H1 (cell line): ENCODE data around the gene AP4B1. TPM values are rescaled to one million over a fixed set of nuclear protein-coding genes. Genes with fewer than 3 reads are reported as not detected.

ENCODE experiments used
- CTCF ChIA-PET: fragments of 300-600 bp; sonication (Branson Sonifier 250); formaldehyde crosslinking; loops from one replicate; lab custom pipeline; 2021; ENCODE audit not compliant: partially characterized antibody; lab: Charles Lee
- POLR2A ChIA-PET: fragments of 300-600 bp; sonication (Branson Sonifier 250); formaldehyde crosslinking; loops from one replicate; lab custom pipeline; 2021; ENCODE audit warnings: inconsistent platforms; ENCODE audit not compliant: partially characterized antibody; lab: Charles Lee
- DNase-seq, 2 experiments: peaks; one replicate each; pipeline versions ENCODE4 v3.0.0 to v3.0.0-alpha.2; 2010 to 2022; ENCODE audit warnings: low spot score in 2 of 2, low read depth in 1 of 2, mixed read lengths in 1 of 2
- FAIRE-seq: peaks from 2 replicates; lab custom pipeline; 2011; peaks lifted over from hg19 to GRCh38; lab: Jason Lieb, UNC
- H2AFZ ChIP-seq: 2 replicates; pipeline ENCODE4 v1.8.1; 2012; ENCODE audit warnings: low read length, inconsistent platforms
- H2AK5ac ChIP-seq: 2 replicates; pipeline ENCODE4 v1.6.1; 2013; ENCODE audit warnings: low read depth, low read length
- H2BK120ac ChIP-seq: replicated peaks from 2 replicates; pipeline ENCODE3; 2013; ENCODE audit warnings: low read depth, low read length, inconsistent platforms
- H2BK12ac ChIP-seq: 2 replicates; pipeline ENCODE4 v1.6.1; 2013; ENCODE audit warnings: low read depth, low read length
- H2BK15ac ChIP-seq: 2 replicates; pipeline ENCODE4 v1.6.1; 2013; ENCODE audit warnings: low read length
- H2BK20ac ChIP-seq: 2 replicates; pipeline ENCODE4 v1.6.1; 2013; ENCODE audit warnings: low read length
- H2BK5ac ChIP-seq: 2 replicates; pipeline ENCODE4 v1.6.1; 2013; ENCODE audit warnings: low read depth, low read length
- H3K14ac ChIP-seq: 2 replicates; pipeline ENCODE4 v1.6.1; 2013; ENCODE audit warnings: inconsistent platforms; ENCODE audit not compliant: insufficient read length
- H3K18ac ChIP-seq: 2 replicates; pipeline ENCODE4 v1.6.1; 2013; ENCODE audit warnings: low read length; ENCODE audit errors: extremely low read depth
- H3K23ac ChIP-seq: 2 replicates; pipeline ENCODE4 v1.6.1; 2013; ENCODE audit warnings: inconsistent platforms; ENCODE audit not compliant: insufficient read length
- H3K23me2 ChIP-seq: 2 replicates; pipeline ENCODE4 v1.6.1; 2013; ENCODE audit warnings: low read depth, low read length
- H3K27ac ChIP-seq: 2 replicates; pipeline ENCODE4 v1.6.1; 2011; ENCODE audit warnings: low read depth, low read length, inconsistent platforms
- H3K27me3 ChIP-seq, 4 experiments: replicated peaks in 1 of 4; 1 replicate in 1 of 4; 2 replicates in 3 of 4; pipeline versions ENCODE4 v1.6.1 to v1.8.1; 2011 to 2013; ENCODE audit warnings: low read length in 3 of 4, mild to moderate bottlenecking in 3 of 4, inconsistent platforms in 2 of 4, mixed read lengths in 2 of 4, moderate library complexity in 1 of 4; ENCODE audit not compliant: control insufficient read depth in 3 of 4, insufficient read depth in 3 of 4; ENCODE audit errors: extremely low read depth in 1 of 4
- H3K36me3 ChIP-seq, 4 experiments: 2 replicates each; pipeline versions ENCODE4 v1.6.1 to v1.8.1; 2011 to 2013; ENCODE audit warnings: mild to moderate bottlenecking in 4 of 4, low read length in 3 of 4, moderate library complexity in 2 of 4, control low read depth in 1 of 4, inconsistent platforms in 1 of 4; ENCODE audit not compliant: insufficient read depth in 4 of 4, control insufficient read depth in 2 of 4
- H3K4ac ChIP-seq: replicated peaks from 2 replicates; pipeline ENCODE3; 2013; ENCODE audit warnings: low read length, low read depth, mixed read lengths, inconsistent platforms; ENCODE audit not compliant: insufficient read length
- H3K4me1 ChIP-seq, 4 experiments: replicated peaks in 1 of 4; 1 replicate in 1 of 4; 2 replicates in 3 of 4; pipeline versions ENCODE4 v1.6.1 to v1.8.1; 2011 to 2013; ENCODE audit warnings: low read length in 3 of 4, inconsistent platforms in 2 of 4, mixed read lengths in 1 of 4; ENCODE audit not compliant: insufficient read depth in 4 of 4, control insufficient read depth in 3 of 4
- H3K4me2 ChIP-seq, 2 experiments: 2 replicates each; pipeline versions ENCODE4 v1.6.1 to v1.8.1; 2011 to 2013; ENCODE audit warnings: low read depth in 2 of 2, low read length in 2 of 2, control low read depth in 1 of 2, inconsistent platforms in 1 of 2, mild to moderate bottlenecking in 1 of 2; ENCODE audit not compliant: insufficient read depth in 1 of 2
- H3K4me3 ChIP-seq, 4 experiments: fragments of 200-600, 300-600 bp in 1 of 4; sonication (generic), shearing (Covaris generic), sonication (Bioruptor Twin) in 1 of 4; 2 replicates each; pipeline versions ENCODE4 v1.5.1 to v1.8.1; 2011 to 2016; ENCODE audit warnings: low read length in 4 of 4, low read depth in 3 of 4, control low read depth in 2 of 4, inconsistent platforms in 2 of 4, mild to moderate bottlenecking in 2 of 4, mixed read lengths in 1 of 4, moderate library complexity in 1 of 4; ENCODE audit not compliant: insufficient read depth in 2 of 4; ENCODE audit errors: extremely low read depth in 1 of 4
- H3K56ac ChIP-seq: replicated peaks from 2 replicates; pipeline ENCODE3; 2013; ENCODE audit warnings: low read depth, mild to moderate bottlenecking, mixed read lengths, low read length, inconsistent platforms; ENCODE audit not compliant: insufficient read length
- H3K79me1 ChIP-seq: 2 replicates; pipeline ENCODE4 v1.6.1; 2013; ENCODE audit warnings: low read depth, low read length, control low read depth
- H3K79me2 ChIP-seq, 2 experiments: 2 replicates each; pipeline versions ENCODE4 v1.6.1 to v1.8.1; 2012 to 2013; ENCODE audit warnings: low read length in 2 of 2, mild to moderate bottlenecking in 2 of 2, inconsistent platforms in 1 of 2; ENCODE audit not compliant: insufficient read depth in 2 of 2, control insufficient read depth in 1 of 2
- H3K9ac ChIP-seq, 4 experiments: replicated peaks in 1 of 4; 1 replicate in 1 of 4; 2 replicates in 3 of 4; pipeline versions ENCODE4 v1.6.1 to v1.8.1; 2011 to 2013; ENCODE audit warnings: low read depth in 3 of 4, low read length in 3 of 4, control low read depth in 2 of 4, mild to moderate bottlenecking in 2 of 4, moderate library complexity in 2 of 4, inconsistent platforms in 1 of 4; ENCODE audit errors: extremely low read depth in 1 of 4
- H3K9me3 ChIP-seq, 2 experiments: 2 replicates each; pipeline versions ENCODE4 v1.6.1 to v1.8.1; 2012 to 2013; ENCODE audit warnings: mild to moderate bottlenecking in 2 of 2, moderate library complexity in 2 of 2, control low read depth in 1 of 2, inconsistent platforms in 1 of 2, low read depth in 1 of 2, low read length in 1 of 2, mixed read lengths in 1 of 2; ENCODE audit not compliant: insufficient read depth in 2 of 2
- H4K20me1 ChIP-seq, 2 experiments: replicated peaks in 1 of 2; 2 replicates each; pipeline versions ENCODE3 to v1.8.1; 2011 to 2013; ENCODE audit warnings: inconsistent platforms in 2 of 2, low read length in 2 of 2, mild to moderate bottlenecking in 1 of 2; ENCODE audit not compliant: insufficient read depth in 2 of 2, control insufficient read depth in 1 of 2
- H4K5ac ChIP-seq: 2 replicates; pipeline ENCODE4 v1.6.1; 2013; ENCODE audit warnings: low read length, low read depth, mixed read lengths, inconsistent platforms; ENCODE audit not compliant: insufficient read length
- H4K8ac ChIP-seq: 2 replicates; pipeline ENCODE4 v1.8.0; 2013; ENCODE audit warnings: mild to moderate bottlenecking, moderate library complexity, low read length, inconsistent platforms; ENCODE audit not compliant: insufficient read depth; ENCODE audit errors: extremely low read depth
- H4K91ac ChIP-seq: replicated peaks from 2 replicates; pipeline ENCODE3; 2013; ENCODE audit warnings: low read length, mixed read lengths, inconsistent platforms; ENCODE audit not compliant: insufficient read length
- BRCA1 ChIP-seq: IDR thresholded peaks from 2 replicates; pipeline ENCODE4 v1.6.1; 2012; ENCODE audit warnings: low read depth, low read length, improper control_type of control experiment
- CREB1 ChIP-seq: IDR thresholded peaks from 2 replicates; pipeline ENCODE4 v1.6.1; 2012; ENCODE audit warnings: inconsistent platforms
- CTCF ChIP-seq, 3 experiments: IDR thresholded peaks; 1 replicate in 2 of 3; 2 replicates in 1 of 3; pipeline versions ENCODE4 v1.5.1 to v1.6.1; 2011; ENCODE audit warnings: low read length in 3 of 3, mild to moderate bottlenecking in 3 of 3, inconsistent platforms in 2 of 3, low read depth in 1 of 3, moderate library complexity in 1 of 3; ENCODE audit not compliant: insufficient read depth in 1 of 3; ENCODE audit errors: control extremely low read depth in 1 of 3
- EZH2 ChIP-seq: fragments of 200-600 bp; sonication (generic); IDR thresholded peaks from 2 replicates; pipeline ENCODE4 v1.7.1; 2012; ENCODE audit warnings: low read depth, mild to moderate bottlenecking, moderate library complexity, low read length, inconsistent platforms; ENCODE audit not compliant: severe bottlenecking
- HDAC2 ChIP-seq, 2 experiments: fragments of 300-600 bp in 1 of 2; sonication (generic) in 1 of 2; IDR thresholded peaks; 2 replicates each; pipeline ENCODE4 v1.6.1; 2011 to 2012; ENCODE audit warnings: low read depth in 2 of 2, low read length in 2 of 2, mild to moderate bottlenecking in 2 of 2, moderate library complexity in 2 of 2, borderline replicate concordance in 1 of 2, inconsistent platforms in 1 of 2
- JUND ChIP-seq: IDR thresholded peaks from 2 replicates; pipeline ENCODE4 v1.6.1; 2011; ENCODE audit warnings: mild to moderate bottlenecking, improper control_type of control experiment, low read length
- RBBP5 ChIP-seq: IDR thresholded peaks from 2 replicates; pipeline ENCODE4 v1.7.1; 2012; ENCODE audit warnings: low read depth, mild to moderate bottlenecking, inconsistent platforms, low read length, moderate library complexity, borderline replicate concordance
- RNF2 ChIP-seq: fragments of 200-900, 300-1000 bp; sonication (generic); IDR thresholded peaks from 2 replicates; pipeline ENCODE4 v1.7.1; 2016; ENCODE audit warnings: borderline replicate concordance, low read depth, mild to moderate bottlenecking, antibody characterized with exemption, low read length; ENCODE audit not compliant: poor library complexity, severe bottlenecking; ENCODE audit errors: missing control alignments
- SIN3A ChIP-seq, 2 experiments: IDR thresholded peaks in 1 of 2; conservative IDR thresholded peaks in 1 of 2; 2 replicates each; pipeline ENCODE4 v1.6.1; 2011 to 2012; ENCODE audit warnings: low read length in 2 of 2, improper control_type of control experiment in 1 of 2, low read depth in 1 of 2, mild to moderate bottlenecking in 1 of 2
- SUZ12 ChIP-seq: fragments of 200-600 bp; sonication (generic); IDR thresholded peaks from 2 replicates; pipeline ENCODE4 v1.6.1; 2012; ENCODE audit warnings: mild to moderate bottlenecking, inconsistent platforms, low read length, moderate library complexity, mixed read lengths
- WGBS, 2 experiments: shearing (Covaris generic) in 1 of 2; methylation state at CpG; one replicate each; pipeline versions ENCODE4 v1.1.6 to v1.1.7; 2013 to 2015; ENCODE audit warnings: low lambda C conversion rate in 2 of 2, mixed read lengths in 2 of 2, inconsistent platforms in 1 of 2, low coverage in 1 of 2, missing lambda C conversion rate in 1 of 2; ENCODE audit not compliant: insufficient replicate concordance in 2 of 2, insufficient coverage in 1 of 2, insufficient read length in 1 of 2; ENCODE audit errors: extremely low coverage in 1 of 2, missing lambda C conversion rate in 1 of 2; 5-methylcytosine and 5-hydroxymethylcytosine counted together
- polyA plus RNA-seq, 7 experiments: library from polyadenylated mRNA; depleted of rRNA in 3 of 7; stranded (reverse) in 5 of 7; unstranded in 2 of 7; fragments of >200 nt in 5 of 7; fragments of 200-250 nt in 2 of 7; gene quantifications; 1 replicate in 5 of 7; 2 replicates in 1 of 7; 4 replicates in 1 of 7; pipeline versions ENCODE4 v1.2.1 to v1.2.3, GENCODE V29; 2011 to 2013; ENCODE audit warnings: missing spikeins in 2 of 7, mixed read lengths in 2 of 7
- total RNA-seq: library from RNA; stranded (reverse); fragmentation: NEBNext Ultra II Directional; extraction: Animal tissue kit (Norgen Biotek cat#: 25700); gene quantifications from 2 replicates; pipeline ENCODE4 v1.2.1, GENCODE V29; 2021

AP4B1 gene
- total and polyA plus RNA-seq, 2 of the 8 experiments (the other 6 are each of a cell fraction or from before 2014, with no cell fraction given) = 8.9 to 9.0 TPM

- H3K4me3 ChIP-seq = no peak overlapping the region
- no peak overlapping the region for H2BK12ac ChIP-seq
- no peak overlapping the region for H2BK15ac ChIP-seq
- no peak overlapping the region for H3K18ac ChIP-seq
- no peaks in the 10 kb centered on the region for H3K23me2 ChIP-seq
- H3K4me2 ChIP-seq = no peak overlapping the region
- no peak overlapping the region for H4K5ac ChIP-seq
- no peaks in the 10 kb centered on the region for H3K79me1 ChIP-seq
- H3K4ac ChIP-seq = no peak overlapping the region
- no peak overlapping the region for H3K27ac ChIP-seq
- peaks cover 0 to 5% (median 2%) of the 10 kb centered on the region in 4 experiments; a peak in 2 of 8 replicates for H3K36me3 ChIP-seq
- no peak overlapping the region for H2BK20ac ChIP-seq
- H3K14ac ChIP-seq = no peak overlapping the region
- FAIRE-seq = no peak
- H3K79me2 ChIP-seq = no peaks in the 10 kb centered on the region
- H3K56ac ChIP-seq = no peak overlapping the region
- no peaks in the 10 kb centered on the region for H3K4me1 ChIP-seq
- no peak overlapping the region for H3K23ac ChIP-seq
- H2BK120ac ChIP-seq = no peak overlapping the region
- DNase-seq = no peak
- 94% methylated on average over 10 of the region's 11 CpGs; no CpG with 5 or more reads in 1 of the 2 experiments for WGBS, 2 experiments
- H2AFZ ChIP-seq = no peak overlapping the region
- no peak overlapping the region for H4K8ac ChIP-seq
- H4K91ac ChIP-seq = no peak overlapping the region
- no peaks in the 10 kb centered on the region for H3K9me3 ChIP-seq
- POLR2A ChIA-PET = no interaction called here
- H2BK5ac ChIP-seq = no peak overlapping the region
- no peak overlapping the region for H3K9ac ChIP-seq
- no peaks in the 10 kb centered on the region for H4K20me1 ChIP-seq
- H3K27me3 ChIP-seq = no peaks in the 10 kb centered on the region
- H2AK5ac ChIP-seq = no peak overlapping the region
- CTCF ChIA-PET = no interaction called here
- no peak for TF ChIP-seq HDAC2 (IDR thresholded peaks at IDR 0.05; ENCODE audit: borderline replicate concordance in 1 of 2, low read depth in 2 of 2, low read length in 2 of 2)
- no peak for TF ChIP-seq CTCF (IDR thresholded peaks at IDR 0.05; ENCODE audit: control extremely low read depth in 1 of 3, insufficient read depth in 1 of 3, low read depth in 1 of 3, low read length in 3 of 3)
- no peak for TF ChIP-seq EZH2
- no peak for TF ChIP-seq CREB1
- no peak for TF ChIP-seq RNF2
- no peak for TF ChIP-seq BRCA1
- no peak for TF ChIP-seq SIN3A (conservative IDR thresholded peaks at IDR 0.05 in 1 of 2, IDR thresholded peaks at IDR 0.05 in 1 of 2; ENCODE audit: low read depth in 1 of 2, low read length in 2 of 2)
- TF ChIP-seq RBBP5 = no peak
- no peak for TF ChIP-seq SUZ12
- no peak for TF ChIP-seq JUND
These were observed 12.9 kb downstream of the AP4B1 start for GRCh38 chr1:113891631-113892220.
